Upper lobe of right lung (tissue), 1 donor: ENCODE data around the gene C2CD4C. TPM values are rescaled to one million over a fixed set of nuclear protein-coding genes. Genes with fewer than 3 reads are reported as not detected.
"Not testable (repeated sequence)": the region's sequence is repeated elsewhere in the genome, so short reads cannot be mapped to it uniquely, and the experiment has no call there.

Experiments used
- ATAC-seq: fragments of 200-7000 bp; cut with Tn5 transposase; one replicate; pipeline ENCODE4 v1.9.1; 2020; ENCODE audit warnings: mild to moderate bottlenecking, moderate library complexity
- DNase-seq: peaks from one replicate; pipeline ENCODE4 v3.0.0-alpha.2; 2020
- H3K27ac ChIP-seq: fragments of 200-600 bp; one replicate; pipeline ENCODE4 v1.8.0; 2022
- H3K27me3 ChIP-seq: fragments of 200-600 bp; one replicate; pipeline ENCODE4 v1.8.0; 2022; ENCODE audit warnings: mild to moderate bottlenecking
- H3K36me3 ChIP-seq: fragments of 200-600 bp; one replicate; pipeline ENCODE4 v1.8.0; 2022
- H3K4me1 ChIP-seq: fragments of 200-600 bp; one replicate; pipeline ENCODE4 v1.8.0; 2022
- H3K4me3 ChIP-seq: fragments of 200-600 bp; one replicate; pipeline ENCODE4 v1.8.0; 2022; ENCODE audit warnings: mild to moderate bottlenecking
- H3K9me3 ChIP-seq: fragments of 200-600 bp; one replicate; pipeline ENCODE4 v1.8.0; 2022
- CTCF ChIP-seq: fragments of 200-600 bp; IDR thresholded peaks from one replicate; pipeline ENCODE4 v1.8.0; 2022; ENCODE audit warnings: antibody characterized with exemption
- intact Hi-C: fragments of 100-400 bp; cut with DNase I; formaldehyde crosslinking; loops from one replicate; pipeline ENCODE4 v1.11.0; 2022
- total RNA-seq: library from RNA; stranded (reverse); fragmentation: NEBNext Ultra II Directional; extraction: Animal tissue kit (Norgen Biotek cat#: 25700); gene quantifications from one replicate; pipeline ENCODE4 v1.2.1, GENCODE V29; 2021
- donor health status: DM: no; HTN: yes; CAD: no; lungs with severe emphysema.

The C2CD4C gene
- total RNA-seq, 1 donor from 2014 or later, result 2.6 TPM

GRCh38 chr19:366205-366783, 42.7 kb downstream of the C2CD4C start:
- DNase-seq, result no peak
- H3K36me3 ChIP-seq, result no peaks in the 10 kb centered on the region

GRCh38 chr19:364496-365287, 44.3 kb downstream of the C2CD4C start:
- no peaks in the 10 kb centered on the region for H3K36me3 ChIP-seq

More at GRCh38 chr19:366205-366783, 42.7 kb downstream of the C2CD4C start:
- Histone ChIP-seq H3K27ac (no peak overlapping the region), H3K4me3 (no peak overlapping the region), H3K9me3 (no peaks in the 10 kb centered on the region), H3K4me1 (no peaks in the 10 kb centered on the region), H3K27me3 (peaks cover 8% of the 10 kb centered on the region)
- no peak for ATAC-seq
- TF ChIP-seq CTCF, result no peak
- intact Hi-C loops, result no loop called here

GRCh38 chr19:362683-363082, 46.3 kb downstream of the C2CD4C start:
- peaks cover 12% of the 10 kb centered on the region for H3K27me3 ChIP-seq
- H3K36me3 ChIP-seq, result no peaks in the 10 kb centered on the region
- no peaks in the 10 kb centered on the region for H3K9me3 ChIP-seq
- H3K4me1 ChIP-seq, result no peaks in the 10 kb centered on the region
- intact Hi-C loops, result no loop called here
- no peak for TF ChIP-seq CTCF
- H3K4me3 ChIP-seq, result no peak overlapping the region
- H3K27ac ChIP-seq, result no peak overlapping the region
- ATAC-seq, result no peak
- DNase-seq, result no peak

More at GRCh38 chr19:364496-365287, 44.3 kb downstream of the C2CD4C start:
- ATAC-seq (no peak), DNase-seq (peak; percentile 41)
- Histone ChIP-seq H3K27me3 (peaks cover 8% of the 10 kb centered on the region), H3K27ac (no peak overlapping the region), H3K4me1 (no peaks in the 10 kb centered on the region), H3K9me3 (no peaks in the 10 kb centered on the region), H3K4me3 (no peak overlapping the region)
- TF ChIP-seq CTCF, result no peak
- intact Hi-C loops, result no loop called here

- ATAC-seq, result no peak
Measured at GRCh38 chr19:362154-362553, 46.8 kb downstream of the C2CD4C start.

GRCh38 chr19:359653-359925, 49.4 kb downstream of the C2CD4C start:
- Histone ChIP-seq H3K9me3 (no peaks in the 10 kb centered on the region), H3K36me3 (no peaks in the 10 kb centered on the region), H3K4me1 (no peaks in the 10 kb centered on the region), H3K4me3 (no peak overlapping the region), H3K27me3 (peaks cover 5% of the 10 kb centered on the region), H3K27ac (no peak overlapping the region)
- DNase-seq, result no peak
- ATAC-seq, result no peak
- intact Hi-C loops, result no loop called here
- no peak for TF ChIP-seq CTCF

More at GRCh38 chr19:362154-362553, 46.8 kb downstream of the C2CD4C start:
- Histone ChIP-seq H3K27me3 (peaks cover 12% of the 10 kb centered on the region), H3K9me3 (no peaks in the 10 kb centered on the region), H3K4me3 (no peak overlapping the region), H3K4me1 (no peaks in the 10 kb centered on the region), H3K27ac (no peak overlapping the region), H3K36me3 (no peaks in the 10 kb centered on the region)
- TF ChIP-seq CTCF, result no peak
- no peak for DNase-seq
- intact Hi-C loops, result no loop called here

GRCh38 chr19:355536-355935, 53.4 kb downstream of the C2CD4C start:
- H3K27ac ChIP-seq, H3K9me3 ChIP-seq, H3K36me3 ChIP-seq, intact Hi-C loops, H3K27me3 ChIP-seq, H3K4me3 ChIP-seq, ATAC-seq, H3K4me1 ChIP-seq: not testable (repeated sequence)
- peak; percentile 30 for DNase-seq

Other genes with a start within 250 kb of the C2CD4C start
- 5.7 TPM for gene PLPP2, start 117.7 kb downstream of the C2CD4C start, total RNA-seq
- 43.1 TPM for gene MIER2, start 64.4 kb downstream of the C2CD4C start, total RNA-seq
- gene SHC2, start 51.9 kb upstream of the C2CD4C start, total RNA-seq, result 37.8 TPM
- gene MADCAM1, start 87.3 kb upstream of the C2CD4C start, total RNA-seq, result 1.2 TPM
- gene TPGS1, start 98.3 kb upstream of the C2CD4C start, total RNA-seq, result 19.9 TPM
- gene CDC34, start 122.6 kb upstream of the C2CD4C start, total RNA-seq, result 40.9 TPM
- gene GZMM, start 134.9 kb upstream of the C2CD4C start, total RNA-seq, result 2.9 TPM
- 359 TPM for gene BSG, start 163.4 kb upstream of the C2CD4C start, total RNA-seq
- gene HCN2, start 180.7 kb upstream of the C2CD4C start, total RNA-seq, result 0.52 TPM
- gene POLRMT, start 224.4 kb upstream of the C2CD4C start, total RNA-seq, result 36.0 TPM
- gene FGF22, start 230.7 kb upstream of the C2CD4C start, total RNA-seq, result 0.52 TPM